Activated CD4-positive, CD25-positive, alpha-beta regulatory T cell treated with anti-CD3 and anti-CD28 coated beads, Interleukin-2, amount 50 U/mL, for 16 hours (primary cell): Measurements from ENCODE around the gene CCDC170.
"Not testable (repeated sequence)": the region's sequence is repeated elsewhere in the genome, so short reads cannot be mapped to it uniquely, and the experiment has no call there.

ENCODE experiments used
- DNase-seq: peaks from one replicate; pipeline ENCODE4 v3.0.0-alpha.2; 2020; ENCODE audit warnings: low read depth, low spot score

CCDC170 gene

DNA sequence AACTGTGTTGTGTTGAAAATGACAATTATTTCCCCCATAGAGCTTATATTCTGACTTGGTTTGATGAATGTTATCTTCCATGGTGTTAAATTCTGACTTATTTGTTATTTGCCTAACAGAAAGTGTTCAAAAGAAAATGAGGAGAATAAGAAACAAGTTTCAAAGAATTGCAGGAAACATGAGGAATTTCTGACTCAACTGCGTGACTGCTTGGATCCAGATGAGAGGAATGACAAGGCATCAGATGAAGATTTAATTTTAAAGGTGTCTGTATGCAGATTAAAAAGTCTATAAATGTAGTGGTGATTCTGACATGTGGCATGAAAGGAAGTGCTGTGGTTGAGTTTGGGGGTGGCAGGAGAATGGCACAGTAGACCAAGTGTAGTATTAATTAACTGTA lies 50.6 kb downstream of the CCDC170 start:
- DNase-seq: no peak

DNA sequence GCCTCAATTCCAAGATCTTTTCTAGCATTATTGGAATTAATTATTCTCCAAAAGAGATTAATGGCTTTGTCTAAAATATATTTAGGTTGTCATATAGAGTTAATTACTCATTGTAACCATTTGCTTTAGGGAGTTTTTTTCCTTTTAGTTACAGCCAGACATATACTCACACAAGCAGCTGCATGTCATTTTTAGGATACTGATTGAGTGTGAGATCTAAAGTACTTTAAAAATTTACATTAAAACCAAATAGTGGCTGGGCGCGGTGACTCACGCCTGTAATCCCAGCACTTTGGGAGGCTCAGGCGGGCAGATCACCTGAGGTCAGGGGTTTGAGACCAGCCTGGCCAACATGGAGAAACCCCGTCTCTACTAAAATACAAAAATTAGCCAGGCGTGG lies 51.1 kb downstream of the CCDC170 start:
- DNase-seq: not testable (repeated sequence)

DNA sequence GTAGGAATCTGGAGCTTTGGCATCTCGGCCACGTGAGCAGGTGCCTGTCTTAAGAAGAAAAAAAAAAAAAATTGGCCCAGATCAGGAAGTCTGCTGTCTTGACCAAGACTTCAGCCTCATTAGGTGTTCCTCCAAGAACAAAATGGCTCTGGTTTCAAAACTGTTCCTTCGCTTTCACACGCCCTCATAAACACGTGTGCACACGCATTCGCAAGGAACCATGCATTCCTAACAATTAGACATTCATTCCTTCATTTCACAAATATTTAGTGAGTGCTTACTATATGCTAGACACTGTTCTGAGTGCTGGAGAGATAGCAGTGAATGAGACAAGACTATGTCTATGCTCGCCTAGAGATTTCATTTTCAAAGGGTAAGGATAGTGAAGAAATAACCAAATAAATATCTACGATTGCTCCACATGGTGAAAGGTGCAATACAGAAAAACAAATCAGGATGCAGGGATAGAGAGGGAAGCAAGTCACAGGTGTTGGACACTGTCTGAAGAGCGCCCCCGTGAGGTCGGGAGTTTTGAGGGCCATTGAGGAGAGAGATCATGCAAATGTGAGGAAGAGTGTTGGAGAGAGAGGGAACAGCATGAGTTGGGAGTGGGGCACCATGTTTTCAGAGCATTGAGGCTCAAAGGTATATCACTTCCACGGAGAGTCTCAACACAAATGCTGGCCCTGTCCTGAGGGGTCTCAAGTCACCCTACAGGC lies 53.3 kb downstream of the CCDC170 start:
- DNase-seq: no peak

DNA sequence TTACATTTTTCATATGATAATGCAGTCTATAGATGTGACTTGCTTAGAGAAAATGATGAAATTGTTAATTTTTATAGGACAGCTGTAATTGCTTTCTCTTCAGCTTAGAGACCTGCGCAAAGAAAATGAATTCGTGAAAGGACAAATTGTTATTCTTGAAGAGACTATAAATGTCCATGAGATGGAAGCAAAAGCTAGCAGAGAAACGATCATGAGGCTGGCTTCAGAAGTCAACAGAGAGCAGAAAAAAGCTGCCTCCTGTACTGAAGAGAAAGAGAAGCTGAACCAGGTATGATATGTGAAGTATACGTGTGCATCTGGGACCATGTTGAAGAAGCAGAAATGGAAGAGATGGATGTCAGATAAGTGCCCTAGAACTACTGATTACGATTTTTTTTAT lies 54.4 kb downstream of the CCDC170 start:
- no peak for DNase-seq

DNA sequence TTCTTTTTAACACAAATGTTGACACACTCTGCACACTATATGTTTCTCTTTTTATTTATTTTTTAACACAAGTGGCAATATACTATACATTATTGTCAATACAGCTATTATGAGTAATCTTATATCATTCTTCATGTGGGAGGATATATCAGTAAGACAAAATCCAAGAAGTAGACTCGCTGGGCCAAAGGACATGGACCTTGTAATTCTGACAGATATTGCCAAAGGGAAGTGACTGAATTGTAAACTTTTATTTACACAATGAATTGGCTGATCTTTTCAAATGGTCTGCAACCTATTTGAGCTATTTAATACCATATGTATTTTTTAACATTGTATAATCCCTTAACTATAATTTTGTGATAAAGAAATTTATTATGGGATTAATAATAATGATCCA lies 56.0 kb downstream of the CCDC170 start:
- no peak for DNase-seq

DNA sequence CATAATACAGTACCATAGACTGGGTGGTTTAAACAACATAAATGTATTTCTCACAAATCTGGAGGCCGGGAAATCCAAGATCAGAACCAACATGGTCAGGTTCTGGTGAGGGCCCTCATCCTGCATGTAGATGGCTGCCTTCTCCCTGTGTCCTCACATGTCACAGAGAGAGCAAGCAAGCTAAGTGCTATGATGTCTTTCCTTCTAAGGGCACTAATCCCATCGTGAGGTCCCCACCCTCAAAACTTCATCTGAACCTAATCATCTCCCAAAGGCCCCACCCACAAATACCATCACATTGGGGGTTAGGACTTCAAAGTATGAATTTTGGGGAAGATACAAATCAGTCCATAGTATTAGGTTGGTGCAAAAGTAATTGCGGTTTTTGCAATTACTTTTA lies 56.8 kb downstream of the CCDC170 start:
- DNase-seq: no peak

DNA sequence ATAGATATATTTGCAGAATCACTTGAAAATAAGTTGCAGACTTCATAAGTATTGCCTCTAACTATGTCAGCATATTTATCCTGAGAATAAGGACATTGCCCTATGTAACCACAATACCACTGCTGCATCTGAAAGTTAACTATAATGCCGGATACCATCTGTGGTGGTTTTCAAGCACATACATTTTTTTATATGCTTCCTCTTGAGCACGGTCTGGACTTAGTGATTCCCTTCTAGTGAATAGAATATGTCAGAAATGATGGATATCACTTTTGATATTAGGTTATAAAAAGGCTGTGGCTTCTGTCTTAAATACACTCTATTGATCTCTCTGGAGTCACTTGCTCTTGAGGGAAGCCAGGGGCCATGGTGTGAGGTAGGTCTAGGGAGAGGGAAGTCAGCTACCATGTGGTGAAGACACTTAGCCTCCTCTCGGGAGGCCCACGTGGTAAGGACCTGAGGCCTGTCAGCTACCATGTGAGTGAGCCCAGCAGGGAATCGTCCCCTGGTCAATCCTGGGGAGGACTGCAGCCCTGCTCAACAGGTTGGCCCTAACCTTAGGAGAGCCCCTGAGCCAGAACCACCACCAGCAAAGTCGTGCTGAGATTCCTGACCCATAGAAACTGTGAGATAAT lies 57.5 kb downstream of the CCDC170 start:
- DNase-seq: no peak

DNA sequence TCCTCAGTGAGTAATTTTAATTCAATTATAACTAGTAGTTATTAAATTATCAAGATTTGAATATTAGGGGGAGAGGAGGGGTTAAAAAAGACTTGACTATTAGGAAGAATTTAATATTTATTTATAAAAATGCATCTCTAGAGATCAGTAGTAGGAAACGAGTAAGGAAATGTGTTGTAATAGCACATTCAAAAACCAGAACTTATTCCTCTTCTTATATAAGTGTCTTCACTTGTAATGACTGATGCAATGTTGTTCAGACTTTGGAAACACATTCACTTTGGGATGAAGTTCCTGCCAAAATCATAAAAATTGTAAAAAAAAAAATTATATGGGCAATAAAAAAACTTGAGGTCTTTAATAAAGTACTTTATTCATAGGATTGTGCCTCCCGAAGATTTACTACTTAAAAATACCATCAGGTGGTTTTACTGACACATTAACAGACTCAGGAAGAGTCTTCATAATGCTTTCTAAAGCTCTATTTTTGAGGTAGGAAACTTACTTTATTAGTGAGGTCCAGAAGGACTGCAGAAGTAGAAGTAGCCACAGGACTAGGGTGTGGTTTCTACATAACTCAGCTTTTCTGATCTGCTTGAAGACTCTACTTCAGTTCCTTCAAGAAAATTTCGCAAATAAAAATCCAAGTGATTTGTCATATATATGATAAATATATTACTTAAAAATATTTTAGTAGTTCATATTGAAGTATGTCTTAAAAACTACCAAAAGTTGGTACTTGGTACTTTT lies 59.8 kb downstream of the CCDC170 start:
- DNase-seq: no peak

DNA sequence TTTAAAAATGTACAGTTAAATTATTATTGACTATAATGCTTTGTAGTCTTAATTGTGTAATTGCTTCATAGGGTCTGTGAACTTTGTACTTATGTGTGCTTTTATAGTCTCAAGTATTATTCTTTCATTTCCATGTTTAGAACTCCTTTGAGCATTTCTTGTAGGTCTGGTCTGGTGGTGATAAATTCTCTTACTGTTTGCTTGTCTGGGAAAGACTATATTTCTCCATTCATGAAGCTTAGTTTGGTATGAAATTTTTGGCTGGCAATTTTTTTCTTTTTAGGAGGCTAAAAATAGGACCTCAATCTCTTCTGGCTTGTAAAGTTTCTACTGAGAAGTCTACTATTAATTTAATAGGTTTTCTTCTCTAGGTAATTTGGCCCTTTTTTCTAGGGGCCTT lies 67.4 kb downstream of the CCDC170 start:
- DNase-seq: no peak

DNA sequence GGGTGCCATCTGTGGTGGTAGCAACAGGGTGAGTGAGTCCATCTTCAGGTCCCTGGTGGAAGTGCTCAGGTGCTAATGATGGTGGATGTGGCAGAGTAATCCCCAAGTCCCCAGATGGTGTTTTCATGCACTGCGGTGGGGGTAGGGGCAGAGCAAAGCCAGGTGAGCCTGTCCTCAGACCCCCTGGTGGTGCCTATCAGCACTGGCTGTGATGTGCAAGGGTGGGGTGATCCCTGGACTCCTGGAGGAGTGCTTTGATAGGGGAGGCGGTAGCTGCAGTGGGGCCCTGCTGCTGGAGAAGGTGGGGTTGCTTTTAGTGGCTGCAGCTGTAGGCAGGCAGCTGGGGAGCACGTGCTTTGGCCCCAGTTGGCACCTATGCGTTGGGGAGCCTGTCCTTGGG lies 70.8 kb downstream of the CCDC170 start:
- no peak for DNase-seq

DNA sequence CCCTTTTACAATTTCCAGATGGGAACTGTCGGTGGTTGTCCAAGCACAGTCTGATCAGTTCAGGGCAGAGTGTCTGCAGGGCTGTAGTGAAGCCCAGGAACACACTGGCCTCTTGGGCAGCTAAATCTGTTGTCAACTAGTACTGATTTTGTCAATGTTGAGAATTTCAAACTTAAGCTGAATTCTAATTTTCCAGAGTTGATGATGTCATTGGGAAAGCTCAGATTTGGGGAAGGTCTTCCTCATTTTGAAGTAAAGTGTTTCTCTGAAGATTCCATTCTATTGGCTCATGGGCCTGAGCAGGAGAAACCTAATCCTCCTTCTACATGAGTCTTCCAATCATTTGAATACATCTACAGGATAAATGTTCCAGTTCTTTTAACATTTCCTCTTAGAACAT lies 72.1 kb downstream of the CCDC170 start:
- no peak for DNase-seq

DNA sequence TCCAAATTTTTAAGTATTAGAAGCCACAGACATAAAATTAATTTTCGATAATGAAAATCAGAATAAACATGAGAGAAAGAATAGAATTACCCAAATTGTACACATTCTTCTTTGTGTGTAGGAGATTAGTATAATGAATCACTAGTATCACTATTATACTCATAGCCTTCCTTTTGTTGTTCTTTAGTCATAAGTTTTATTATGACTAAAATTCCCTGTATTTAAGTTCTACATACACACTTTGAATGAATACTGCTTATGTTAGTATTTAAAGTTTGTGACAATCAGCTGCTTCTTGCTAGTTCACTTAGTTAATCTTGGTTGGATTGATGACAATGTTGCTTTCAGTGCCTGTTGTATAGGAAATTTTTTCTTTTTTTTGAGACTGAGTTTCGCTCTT lies 72.7 kb downstream of the CCDC170 start:
- DNase-seq: no peak

DNA sequence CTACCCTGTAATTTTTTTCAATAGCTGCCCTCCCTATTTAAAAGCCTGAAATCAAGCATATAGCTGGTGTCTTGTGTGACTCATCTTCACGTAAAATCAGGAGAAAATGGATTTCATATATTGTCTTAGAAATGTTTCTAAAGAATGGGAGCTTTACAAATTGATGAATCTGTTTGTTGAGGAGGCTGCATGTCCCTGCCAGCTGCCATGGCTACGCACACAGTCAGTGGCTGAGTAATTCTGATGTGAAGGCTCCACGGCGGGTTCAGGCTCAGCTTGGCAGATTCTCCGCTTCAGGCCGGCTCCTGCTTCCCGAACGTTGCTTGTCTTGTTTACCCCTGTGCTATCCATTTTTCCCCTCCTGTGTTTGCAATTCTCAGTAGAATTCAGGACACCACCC lies 82.8 kb downstream of the CCDC170 start:
- DNase-seq: no peak

DNA sequence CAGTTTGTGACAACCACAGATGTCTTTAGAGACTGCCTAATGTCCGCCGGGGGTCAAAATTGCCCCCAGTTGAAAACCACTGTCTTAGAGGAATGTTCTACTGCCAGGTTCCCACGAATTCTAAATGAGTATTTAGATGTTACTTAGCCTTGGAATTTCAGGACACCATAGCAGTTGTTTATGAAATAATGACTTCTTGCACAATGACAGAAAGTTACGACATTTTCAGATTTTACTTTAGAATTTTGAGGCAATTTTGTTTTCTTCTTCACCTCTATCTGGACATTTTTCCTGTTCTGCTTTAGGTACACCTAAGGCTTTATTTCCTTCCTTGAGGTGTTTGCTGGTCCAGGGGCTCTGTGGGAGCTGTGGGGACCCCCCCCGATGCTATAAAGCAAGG lies 83.4 kb downstream of the CCDC170 start:
- no peak for DNase-seq

DNA sequence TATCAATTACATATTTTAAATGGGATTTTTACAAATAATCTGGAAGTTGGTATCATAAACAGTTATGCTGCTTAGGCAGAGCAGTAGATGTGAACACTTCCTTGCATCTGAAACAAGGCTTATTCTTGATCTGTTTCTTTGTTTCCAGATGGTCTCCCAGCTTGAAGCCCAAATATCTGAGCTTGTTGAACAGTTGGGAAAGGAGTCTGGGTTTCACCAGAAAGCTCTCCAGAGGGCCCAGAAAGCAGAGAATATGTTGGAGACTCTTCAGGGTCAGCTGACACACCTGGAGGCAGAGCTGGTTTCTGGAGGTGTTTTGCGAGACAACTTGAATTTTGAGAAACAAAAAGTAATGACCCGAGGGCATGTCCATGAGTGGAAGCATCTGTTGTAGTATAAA lies 91.9 kb downstream of the CCDC170 start:
- DNase-seq: no peak

DNA sequence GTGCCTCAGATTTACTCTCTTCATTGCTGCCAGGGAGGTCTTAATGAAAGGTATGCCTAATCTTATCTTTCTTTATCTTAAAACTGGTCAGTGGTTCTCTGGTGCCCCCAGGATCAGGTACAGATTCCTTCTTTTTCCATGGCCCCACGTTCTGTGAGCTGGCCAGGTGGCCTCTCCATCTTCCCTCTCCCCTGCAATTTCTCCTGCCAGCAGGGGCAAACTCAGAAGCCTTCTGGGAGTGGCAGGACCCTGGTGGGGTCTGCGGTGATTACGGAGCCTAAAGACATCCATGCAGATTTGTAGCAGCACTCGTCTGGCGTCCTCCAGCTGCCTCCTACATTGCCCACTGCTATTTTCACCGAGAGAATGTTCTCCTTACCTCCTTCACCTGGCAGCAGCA lies 95.8 kb downstream of the CCDC170 start:
- no peak for DNase-seq

DNA sequence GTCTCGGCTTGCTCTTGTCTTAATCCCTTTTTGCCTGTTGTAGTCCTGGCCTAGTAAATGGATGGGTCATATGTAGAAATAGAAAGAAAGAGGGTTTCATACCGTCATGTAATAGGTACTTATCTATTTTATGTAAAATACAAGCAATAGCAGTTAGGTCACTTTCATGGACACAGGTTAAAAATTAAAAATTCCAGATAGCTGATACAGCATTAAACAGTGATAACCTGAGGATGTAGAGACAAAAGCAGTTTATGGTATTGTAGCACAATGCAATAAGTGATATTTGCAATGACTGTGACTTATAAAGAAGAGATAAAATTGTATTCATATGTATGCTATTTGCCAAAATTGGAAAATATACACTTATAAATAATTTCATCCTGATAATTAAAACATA lies 96.9 kb downstream of the CCDC170 start:
- DNase-seq: no peak

DNA sequence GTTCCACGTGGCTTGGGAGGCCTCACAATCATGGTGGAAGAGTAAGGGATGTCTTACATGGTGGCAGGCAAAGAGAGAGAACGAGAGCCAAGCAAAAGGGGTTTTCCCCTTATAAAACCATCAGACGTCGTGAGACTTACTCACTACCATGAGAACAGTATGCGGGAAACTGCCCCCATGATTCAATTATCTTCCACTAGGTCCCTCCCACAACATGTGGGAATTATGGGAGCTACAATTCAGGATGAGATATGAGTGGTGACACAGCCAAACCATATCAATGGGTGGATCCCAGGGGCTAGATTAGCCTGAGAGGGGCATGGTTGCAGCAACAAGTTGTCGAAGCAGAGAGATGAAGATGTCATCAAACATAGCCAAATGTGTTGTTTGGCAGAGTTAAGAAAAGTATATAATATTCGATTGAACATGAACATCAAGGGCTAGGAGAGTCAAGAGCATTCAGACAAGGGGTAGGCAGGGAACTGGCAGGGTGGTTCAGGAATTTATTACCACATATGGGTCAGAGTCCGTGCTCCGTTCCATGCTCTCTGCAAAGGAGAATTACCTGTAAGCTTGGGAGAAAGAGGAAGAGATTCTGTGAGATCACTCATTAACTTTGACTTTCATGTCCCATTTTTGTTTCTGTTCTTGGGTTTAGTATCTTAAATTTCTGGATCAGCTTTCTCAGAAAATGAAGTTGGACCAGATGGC lies 98.8 kb downstream of the CCDC170 start:
- DNase-seq: no peak

DNA sequence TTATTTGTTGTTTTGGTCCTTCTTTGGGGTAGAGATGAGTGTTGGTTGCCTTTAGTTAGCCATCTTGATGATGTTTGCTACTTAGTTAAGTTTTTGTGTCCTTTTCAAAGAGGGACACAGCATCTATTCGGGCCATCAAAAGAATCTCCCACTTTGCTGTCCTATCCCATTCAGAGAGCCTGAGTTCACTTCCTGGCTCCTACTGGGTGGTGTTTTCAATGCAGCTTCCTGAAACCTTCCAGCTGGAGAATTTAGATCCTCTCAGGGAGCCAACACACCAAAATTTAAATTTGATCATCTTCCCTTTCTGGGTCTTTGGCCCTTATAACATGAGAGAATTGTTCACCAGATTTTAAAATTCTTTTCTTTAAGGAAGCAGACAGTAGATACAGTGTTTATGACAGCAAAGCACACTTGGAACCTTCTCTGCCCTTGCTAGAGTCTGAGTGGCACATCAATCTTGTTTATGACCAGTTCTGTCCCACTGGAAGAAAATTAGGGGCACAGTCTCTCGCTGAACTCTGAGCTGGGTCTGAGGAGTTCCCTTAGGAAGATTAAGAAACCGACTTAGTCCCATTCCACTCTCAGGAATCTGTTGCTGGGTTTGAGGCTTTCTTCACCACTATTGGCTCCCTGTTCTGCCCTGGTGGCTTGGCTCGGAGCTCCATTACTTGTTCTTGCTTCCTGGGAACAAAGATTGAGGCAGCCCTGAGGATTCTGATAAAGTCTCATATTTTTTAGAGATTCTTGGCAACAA lies 115.5 kb downstream of the CCDC170 start:
- no peak for DNase-seq

DNA sequence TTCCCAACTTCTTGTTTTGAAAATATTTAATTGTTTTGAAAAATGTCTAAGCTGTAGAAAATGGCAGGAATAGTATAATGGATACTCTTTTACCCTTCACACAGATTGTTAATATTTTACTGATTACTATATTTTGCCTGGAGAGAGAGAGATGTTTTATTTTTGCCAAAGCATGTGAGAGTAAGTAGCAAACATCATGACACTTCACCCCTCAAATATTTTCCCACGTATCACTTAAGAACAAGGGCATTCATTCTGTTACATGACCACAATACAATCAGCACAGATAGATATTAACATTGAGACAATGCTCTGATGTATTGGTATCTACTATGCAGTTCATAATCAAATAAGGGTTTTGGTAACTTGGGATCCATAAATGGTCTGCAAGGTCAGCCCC lies 116.5 kb downstream of the CCDC170 start:
- no peak for DNase-seq

DNA sequence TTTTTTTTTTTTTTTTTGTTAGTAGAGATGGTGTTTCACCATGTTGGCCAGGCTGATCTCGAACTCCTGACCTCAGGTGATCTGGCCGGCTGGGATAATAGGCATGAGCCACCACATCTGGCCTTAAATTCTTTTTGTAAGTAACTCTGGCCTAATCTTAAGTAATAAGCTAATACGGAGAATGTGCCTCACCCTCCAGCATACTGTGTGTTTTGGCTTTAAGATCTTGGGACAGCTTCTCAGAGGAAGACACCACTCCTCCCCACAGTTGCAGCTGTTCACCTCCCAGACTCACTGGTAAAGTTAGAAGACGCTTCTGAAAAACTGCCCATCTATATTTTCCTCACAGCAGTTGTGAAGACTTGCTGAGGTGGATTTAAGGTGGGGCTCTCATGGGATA lies 120.8 kb downstream of the CCDC170 start:
- no peak for DNase-seq

DNA sequence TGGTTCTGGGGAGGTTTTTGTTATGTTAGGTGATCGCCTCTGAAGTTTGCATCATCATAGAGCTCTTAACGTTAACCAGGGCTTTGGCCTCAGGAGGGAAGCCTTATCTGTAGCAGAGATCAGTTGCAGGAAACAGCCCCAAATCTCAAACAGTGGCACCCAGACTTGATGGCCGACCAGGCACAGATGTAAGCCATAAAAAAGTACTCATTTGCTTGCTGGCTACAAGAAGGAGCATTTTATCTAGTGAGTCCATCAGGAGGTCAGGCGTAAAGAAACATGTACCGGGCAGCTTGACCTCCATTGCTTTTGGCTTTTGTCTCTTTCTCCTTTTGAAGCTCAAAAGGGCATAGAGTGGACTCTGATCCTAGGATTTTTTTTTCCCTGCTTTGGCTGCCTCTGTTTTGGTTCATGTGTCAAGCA lies 122.3 kb downstream of the CCDC170 start:
- no peak for DNase-seq
